ENCODE results near the gene TAS2R41.

DNA sequence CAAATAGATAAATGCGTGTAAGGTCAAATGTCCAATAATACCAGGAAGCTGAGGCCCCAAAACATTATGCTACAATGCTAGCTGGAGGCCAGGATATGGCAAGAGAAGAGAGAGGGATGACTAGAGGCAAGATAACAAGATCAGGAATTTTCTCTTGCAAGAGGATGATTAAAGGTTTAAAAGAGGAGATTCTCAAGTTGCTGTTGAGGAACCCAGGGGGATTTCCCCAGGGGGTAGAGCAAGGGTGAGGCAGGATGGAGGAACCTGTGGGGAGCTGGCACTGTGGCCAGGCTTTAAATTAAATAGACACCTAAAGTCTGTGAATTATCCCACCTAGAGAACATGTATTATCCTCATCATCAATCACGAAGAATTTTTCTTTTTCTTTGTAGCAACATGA is 37.8 kb upstream of the TAS2R41 start:
- TF ChIP-seq, protein P1, sequence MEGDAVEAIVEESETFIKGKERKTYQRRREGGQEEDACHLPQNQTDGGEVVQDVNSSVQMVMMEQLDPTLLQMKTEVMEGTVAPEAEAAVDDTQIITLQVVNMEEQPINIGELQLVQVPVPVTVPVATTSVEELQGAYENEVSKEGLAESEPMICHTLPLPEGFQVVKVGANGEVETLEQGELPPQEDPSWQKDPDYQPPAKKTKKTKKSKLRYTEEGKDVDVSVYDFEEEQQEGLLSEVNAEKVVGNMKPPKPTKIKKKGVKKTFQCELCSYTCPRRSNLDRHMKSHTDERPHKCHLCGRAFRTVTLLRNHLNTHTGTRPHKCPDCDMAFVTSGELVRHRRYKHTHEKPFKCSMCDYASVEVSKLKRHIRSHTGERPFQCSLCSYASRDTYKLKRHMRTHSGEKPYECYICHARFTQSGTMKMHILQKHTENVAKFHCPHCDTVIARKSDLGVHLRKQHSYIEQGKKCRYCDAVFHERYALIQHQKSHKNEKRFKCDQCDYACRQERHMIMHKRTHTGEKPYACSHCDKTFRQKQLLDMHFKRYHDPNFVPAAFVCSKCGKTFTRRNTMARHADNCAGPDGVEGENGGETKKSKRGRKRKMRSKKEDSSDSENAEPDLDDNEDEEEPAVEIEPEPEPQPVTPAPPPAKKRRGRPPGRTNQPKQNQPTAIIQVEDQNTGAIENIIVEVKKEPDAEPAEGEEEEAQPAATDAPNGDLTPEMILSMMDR (IDR thresholded peaks at IDR 0.05) = no peak
- no peak for TF ChIP-seq POLR2A (IDR thresholded peaks at IDR 0.05)
